SW 1271 (cell line): Measurements from ENCODE around the gene TOLLIP.
"Not testable (repeated sequence)": the region's sequence is repeated elsewhere in the genome, so short reads cannot be mapped to it uniquely, and the experiment has no call there.

Experiments
- DNase-seq, 2 experiments: peaks; one replicate each; lab custom pipeline; 2025; lab: John Stamatoyannopoulos, UW

The TOLLIP gene

DNA sequence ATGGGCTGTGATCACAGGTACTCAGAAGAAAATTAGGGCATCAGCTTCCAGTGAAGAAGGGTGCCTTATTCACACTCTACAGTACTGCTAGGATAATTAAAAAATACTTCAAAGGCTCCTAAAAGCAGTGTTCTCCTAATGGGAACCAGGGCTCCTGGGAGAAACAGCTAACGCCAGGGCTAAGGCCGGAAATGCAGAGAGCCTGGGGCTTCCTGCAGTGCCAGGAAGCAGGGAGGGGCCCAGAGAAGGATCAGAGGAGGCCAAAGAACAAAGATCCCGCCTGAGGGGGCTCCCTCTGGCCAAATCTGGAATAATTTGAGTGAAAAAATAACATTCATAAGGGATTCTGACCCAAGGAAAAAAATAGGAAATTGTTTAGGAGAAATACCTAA is 27.5 kb downstream of the TOLLIP start:
- no peak for DNase-seq

DNA sequence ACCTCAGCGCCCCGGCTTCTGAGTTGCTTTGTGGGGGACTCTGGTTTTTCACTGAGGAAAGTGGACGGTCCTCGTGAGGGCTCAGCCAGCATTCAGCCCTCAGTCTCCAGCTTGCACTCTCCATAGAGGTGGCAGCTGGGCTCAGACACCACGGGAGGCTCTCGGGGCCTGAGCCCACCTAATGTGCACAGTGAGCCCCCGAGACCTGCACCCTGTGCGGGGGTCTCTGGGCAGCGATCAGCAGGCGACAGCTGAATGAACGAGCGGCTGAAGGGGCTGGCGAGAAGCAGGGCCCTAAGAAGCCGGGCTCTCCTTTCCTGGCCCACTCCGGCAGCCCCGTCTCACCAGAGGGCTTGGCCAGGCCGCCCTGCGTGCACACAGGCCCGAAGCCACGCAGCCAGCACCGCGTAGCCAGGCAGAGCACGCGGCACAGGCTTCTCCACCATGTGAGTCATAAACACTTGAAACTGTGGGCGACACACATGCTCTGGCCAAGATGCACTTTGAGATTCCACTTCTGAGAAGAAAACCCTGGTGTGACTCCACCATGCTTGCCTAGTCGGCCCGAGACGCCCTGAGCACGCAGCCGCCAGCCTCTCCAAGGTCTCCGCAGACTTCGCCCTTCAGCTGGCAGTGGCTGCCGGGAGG is 28.0 kb downstream of the TOLLIP start:
- DNase-seq = no peak

DNA sequence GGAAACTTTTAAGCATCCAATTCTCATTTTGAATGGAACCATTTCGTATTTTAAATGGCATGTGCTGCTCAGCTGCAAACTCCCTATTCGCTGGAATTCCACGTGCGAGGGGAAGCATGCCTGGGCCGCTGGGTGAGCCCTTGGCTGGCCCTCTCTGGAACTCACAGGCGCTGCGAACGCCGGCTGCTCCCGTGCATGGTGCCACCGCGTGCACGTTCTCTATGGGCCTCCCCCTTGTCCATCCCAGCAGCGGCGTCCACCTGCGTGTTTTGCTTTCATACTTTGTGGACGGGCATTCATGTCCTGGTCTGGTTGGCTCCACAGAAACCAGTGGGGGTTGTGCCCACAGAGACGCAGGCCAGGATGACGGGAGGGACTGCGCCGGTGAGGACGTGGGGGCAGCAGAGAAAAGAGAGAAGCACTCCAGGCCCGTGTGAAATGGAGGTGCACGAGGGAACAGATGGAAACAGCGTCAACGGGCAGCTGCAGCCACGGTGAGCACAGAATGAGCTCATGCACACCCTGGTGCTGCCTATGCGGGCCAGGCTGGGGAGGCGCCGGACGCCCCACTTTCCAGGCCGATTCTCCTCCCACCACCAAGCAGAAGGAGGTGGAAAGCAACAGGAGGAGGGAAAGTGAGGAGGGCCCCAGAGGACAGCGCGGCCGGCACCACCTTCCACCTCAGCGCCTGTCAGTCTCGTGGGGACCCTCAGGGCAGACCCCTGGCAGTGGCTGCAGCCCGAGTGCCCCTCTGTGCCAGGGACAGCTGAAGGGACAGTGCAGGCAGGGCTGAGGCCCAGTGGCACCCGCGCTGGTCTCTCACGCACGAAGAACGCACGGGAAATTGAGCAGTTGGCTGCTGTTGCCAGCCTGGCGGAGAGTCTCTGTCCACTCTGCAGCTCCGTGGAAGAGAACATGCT is 29.1 kb downstream of the TOLLIP start:
- DNase-seq = no peak

GRCh38 chr11:1279674-1280055 is 29.8 kb downstream of the TOLLIP start:
- DNase-seq = no peak

DNA sequence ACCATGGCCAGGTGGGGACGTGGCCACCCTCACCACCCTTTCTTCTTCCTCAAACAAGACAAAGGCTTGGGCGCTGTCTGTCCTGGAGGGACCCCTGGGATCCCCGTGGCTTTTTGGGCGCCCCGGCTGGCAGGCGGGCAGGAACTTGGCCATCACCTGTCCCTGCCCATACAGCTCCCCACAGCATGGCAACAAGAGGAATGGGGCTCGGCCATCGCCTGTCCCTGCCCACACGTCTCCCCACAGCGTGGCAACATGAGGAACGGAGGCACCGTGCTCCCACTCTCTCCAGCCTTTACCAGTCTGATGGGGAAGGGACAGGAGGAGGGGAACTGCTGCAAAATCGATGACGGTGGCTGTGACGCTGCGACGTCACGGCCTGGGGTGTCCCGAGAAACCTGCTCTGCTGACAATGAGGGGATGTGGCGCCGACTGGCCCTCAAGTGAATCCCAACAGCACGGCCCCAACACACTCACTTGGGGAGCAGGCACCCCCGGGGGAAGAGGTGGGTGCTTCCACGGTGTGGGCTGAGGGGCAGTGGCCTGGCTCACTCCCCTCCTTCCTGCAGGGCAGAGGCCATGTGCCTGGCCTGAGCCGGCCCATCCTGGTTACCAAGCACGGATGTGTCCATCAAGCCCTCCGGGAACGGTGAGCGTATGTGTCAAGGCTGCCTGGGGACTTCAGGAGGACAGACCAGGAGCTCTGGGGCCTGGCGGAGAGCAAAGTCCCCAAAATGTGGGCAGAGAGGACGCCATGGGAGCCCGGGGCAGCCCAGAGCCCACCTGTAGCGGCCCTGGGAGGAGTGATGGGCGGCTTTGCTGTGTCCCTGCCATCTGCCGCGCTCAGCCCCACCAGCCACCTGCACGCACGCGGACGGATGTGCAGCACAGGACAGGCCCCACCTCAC is 30.4 kb downstream of the TOLLIP start:
- DNase-seq = no peak

- no peak for DNase-seq
Observed at GRCh38 chr11:1277936-1278512, 31.4 kb downstream of the TOLLIP start.

DNA sequence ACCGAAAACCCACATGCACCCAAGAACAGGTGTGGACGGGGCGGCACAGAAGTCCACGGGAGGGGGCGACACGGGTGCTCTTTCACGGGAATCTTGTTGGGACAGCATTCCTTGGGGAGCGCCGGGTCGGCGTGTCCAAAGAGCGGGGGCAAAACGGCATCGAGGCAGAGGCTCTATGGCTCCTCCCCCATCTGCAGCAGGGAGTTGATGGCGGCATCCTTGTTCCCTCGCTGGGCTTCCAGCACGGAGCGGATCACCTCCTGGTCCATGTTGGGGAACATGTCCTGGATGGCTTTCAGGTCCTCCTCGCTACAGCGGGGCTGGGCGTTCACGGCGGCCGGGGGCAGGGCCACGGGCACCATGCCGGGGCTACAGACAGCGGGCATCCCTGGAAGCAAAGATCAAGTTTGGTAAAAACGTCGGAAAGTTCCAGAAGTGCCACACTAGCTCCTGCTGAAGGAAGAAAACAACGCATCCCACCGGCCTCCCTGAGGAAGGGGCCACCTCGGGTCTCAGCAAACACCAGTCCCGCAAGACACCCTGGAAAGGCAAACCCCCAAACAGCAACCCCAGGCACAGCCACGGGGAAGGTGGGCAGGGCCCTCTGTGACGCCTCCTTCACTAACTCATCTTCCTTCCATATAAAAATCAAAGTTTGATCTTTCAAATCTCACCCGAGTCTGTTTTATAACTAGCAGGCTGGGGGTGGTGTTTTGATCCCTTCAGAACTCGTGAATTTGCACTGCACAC is 32.4 kb downstream of the TOLLIP start:
- no peak for DNase-seq

DNA sequence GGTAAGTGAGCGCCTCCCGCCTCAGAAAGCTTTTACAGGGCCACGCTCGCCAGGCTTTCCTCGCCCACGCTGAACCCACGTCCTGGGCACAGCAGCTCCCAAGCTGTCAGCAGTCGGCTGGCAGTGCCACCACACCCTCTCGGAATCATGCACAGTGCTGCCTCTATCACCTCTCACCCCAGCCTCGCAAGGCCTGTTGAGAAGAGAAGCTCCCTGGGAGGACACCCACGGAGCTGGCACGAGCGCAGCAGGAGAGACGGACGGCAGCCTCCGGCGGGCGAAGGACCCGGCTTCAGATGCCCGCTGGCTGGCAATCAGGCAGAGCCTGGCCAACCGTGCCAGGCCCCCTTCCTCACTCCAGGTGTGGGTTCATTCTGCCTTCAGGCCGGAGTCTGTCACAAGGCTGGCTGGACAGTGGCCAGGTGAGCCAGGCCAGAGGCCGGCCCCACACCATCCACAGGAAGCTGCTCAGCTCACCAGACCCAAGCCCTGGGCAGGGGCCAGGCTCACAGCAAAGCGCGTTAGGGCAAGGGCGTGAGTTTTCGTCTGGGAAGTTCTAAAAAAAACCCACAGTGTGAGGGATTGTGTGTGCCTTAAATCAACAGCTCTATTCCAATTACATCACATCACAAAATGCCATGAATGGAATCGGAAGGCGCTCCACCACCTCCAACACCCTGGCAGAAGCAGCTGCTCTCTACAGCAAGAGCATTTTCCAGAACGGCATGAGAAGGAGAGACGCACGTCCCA is 33.2 kb downstream of the TOLLIP start:
- DNase-seq = no peak

GRCh38 chr11:1275021-1275420 is 34.4 kb downstream of the TOLLIP start:
- no peak for DNase-seq

GRCh38 chr11:1274501-1274900 is 34.9 kb downstream of the TOLLIP start:
- no peak for DNase-seq

DNA sequence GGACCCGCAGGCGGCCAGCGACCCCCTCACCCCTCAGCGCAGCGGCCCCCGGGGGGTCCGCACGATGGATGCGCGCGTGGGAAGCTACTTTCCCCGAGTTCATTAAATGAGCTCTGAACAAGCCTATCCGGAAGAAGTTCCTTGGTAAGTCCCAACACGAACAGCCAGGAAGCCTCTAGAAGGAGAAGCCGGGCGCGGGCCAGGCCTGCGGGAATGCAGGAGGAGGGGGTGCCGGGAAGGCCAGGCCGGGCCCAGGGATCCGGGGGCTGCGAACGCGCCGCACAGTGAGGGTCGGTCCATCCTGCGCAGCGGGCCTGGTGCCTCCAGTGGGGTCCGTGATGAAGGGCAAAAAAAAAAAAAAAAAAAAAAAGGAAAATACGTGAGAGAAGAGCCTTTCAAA is 36.9 kb downstream of the TOLLIP start:
- DNase-seq = no peak

DNA sequence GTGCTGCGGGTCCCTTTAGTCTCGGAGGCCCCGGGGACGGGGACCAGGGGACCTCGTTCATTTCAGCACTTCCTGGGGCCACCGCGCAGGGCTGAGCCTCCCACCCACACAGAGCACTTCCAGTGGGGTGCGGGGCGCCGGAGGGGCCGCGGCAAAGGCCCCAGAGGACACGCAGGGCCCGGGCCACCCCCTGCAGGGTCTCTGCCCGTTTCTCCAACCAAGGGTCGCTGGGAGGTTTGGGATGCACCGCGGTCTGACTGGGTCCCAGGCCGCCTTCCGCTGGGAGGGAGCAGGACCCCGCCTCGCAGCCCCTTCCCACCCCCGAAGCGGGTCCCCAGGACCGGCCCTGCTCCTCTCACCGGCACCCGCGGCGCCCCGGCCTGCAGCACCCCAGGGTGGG is 37.5 kb downstream of the TOLLIP start:
- DNase-seq = no peak

DNA sequence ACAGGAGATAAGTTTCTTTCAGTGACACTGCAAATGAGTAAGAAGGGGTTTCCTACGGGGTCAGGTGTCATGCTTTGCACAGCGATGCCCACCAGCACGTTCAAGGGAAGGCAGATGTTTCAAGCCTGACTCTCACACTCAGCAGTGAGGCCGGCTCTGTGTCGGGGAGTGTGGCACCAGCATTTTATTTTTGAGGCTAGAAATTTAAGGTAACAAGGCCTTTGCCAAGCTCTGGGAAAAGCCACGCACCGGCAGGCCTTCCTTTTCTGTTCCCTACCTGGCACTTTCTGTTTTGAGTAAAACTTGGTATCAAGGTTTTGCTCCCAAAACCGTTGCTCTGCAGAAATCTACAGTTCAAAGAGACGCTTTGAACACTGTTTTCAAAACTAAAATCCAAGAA is 38.0 kb downstream of the TOLLIP start:
- DNase-seq = no peak

GRCh38 chr11:1271002-1271401 is 38.4 kb downstream of the TOLLIP start:
- DNase-seq = no peak

- no peak for DNase-seq
Observed at GRCh38 chr11:1270476-1270875, 39.0 kb downstream of the TOLLIP start.

- DNase-seq = no peak
Observed at GRCh38 chr11:1269957-1270356, 39.5 kb downstream of the TOLLIP start.

GRCh38 chr11:1267441-1268100 is 41.9 kb downstream of the TOLLIP start:
- no peak for DNase-seq

- not testable (repeated sequence) for DNase-seq
Observed at GRCh38 chr11:1266976-1267375, 42.5 kb downstream of the TOLLIP start.

GRCh38 chr11:1265480-1265879 is 44.0 kb downstream of the TOLLIP start:
- DNase-seq = not testable (repeated sequence)

DNA sequence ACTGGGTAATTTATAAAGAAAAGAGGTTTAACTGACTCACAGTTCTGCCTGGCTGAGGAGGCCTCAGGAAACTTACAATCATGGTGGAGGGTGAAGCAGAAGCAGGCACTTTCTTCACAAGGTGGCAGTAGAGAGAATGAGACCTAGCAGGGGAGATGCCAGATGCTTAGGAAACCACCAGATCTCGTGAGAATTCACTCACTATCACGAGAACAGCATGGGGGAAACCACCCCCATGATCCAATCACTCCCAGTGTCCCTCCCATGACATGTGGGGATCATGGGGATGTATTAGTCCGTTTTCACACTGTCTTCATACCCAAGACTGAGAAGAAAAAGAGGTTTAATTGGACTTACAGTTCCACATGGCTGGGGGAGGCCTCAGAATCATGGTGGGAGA is 45.0 kb downstream of the TOLLIP start:
- DNase-seq = peak in 1 of 2 experiments; percentile 55
